HEK293T (cell line): ENCODE data around the gene CHTF18.

Experiments used
- ARNT ChIP-seq: fragments of 450-650 bp; IDR thresholded peaks from 2 replicates; pipeline ENCODE4 v1.6.1; 2017; ENCODE audit warnings: mild to moderate bottlenecking
- BHLHE40 ChIP-seq: fragments of 450-650 bp; IDR thresholded peaks from 2 replicates; pipeline ENCODE4 v1.6.1; 2016; ENCODE audit warnings: mild to moderate bottlenecking, moderate library complexity, borderline replicate concordance
- FOXA1 ChIP-seq: fragments of 450-650 bp; IDR thresholded peaks from 2 replicates; pipeline ENCODE4 v1.6.1; 2016; ENCODE audit warnings: mild to moderate bottlenecking
- FOXM1 ChIP-seq: fragments of 450-650 bp; IDR thresholded peaks from 2 replicates; pipeline ENCODE4 v1.6.1; 2017; ENCODE audit warnings: mild to moderate bottlenecking, borderline replicate concordance
- HDGF ChIP-seq: fragments of 450-650 bp; IDR thresholded peaks from 2 replicates; pipeline ENCODE4 v1.6.1; 2017; ENCODE audit warnings: antibody characterized with exemption, borderline replicate concordance
- L3MBTL2 ChIP-seq: fragments of 450-650 bp; conservative IDR thresholded peaks from 2 replicates; pipeline ENCODE4 v1.6.1; 2016; ENCODE audit warnings: mild to moderate bottlenecking
- SP1 ChIP-seq: fragments of 450-650 bp; IDR thresholded peaks from 2 replicates; pipeline ENCODE4 v1.6.1; 2017
- SUZ12 ChIP-seq: fragments of 450-650 bp; IDR thresholded peaks from 2 replicates; pipeline ENCODE4 v1.6.1; 2016; ENCODE audit warnings: mild to moderate bottlenecking
- ZNF384 ChIP-seq: fragments of 450-650 bp; IDR thresholded peaks from 2 replicates; pipeline ENCODE4 v1.6.1; 2016

- TF ChIP-seq ARNT (no peak), FOXA1 (no peak), HDGF (no peak), ZNF384 (no peak), SP1 (no peak), SUZ12 (no peak), FOXM1 (no peak), BHLHE40 (no peak), L3MBTL2 (no peak)
Observed at GRCh38 chr16:796296-797119, 8.1 kb downstream of the CHTF18 start.
